NCI-H1092 treated with DMSO at 0.1 percent for 48 hours (cell line): Measurements from ENCODE around the gene DTX2.
"Not testable (repeated sequence)": the region's sequence is repeated elsewhere in the genome, so short reads cannot be mapped to it uniquely, and the experiment has no call there.

Source experiments
- DNase-seq: peaks from one replicate; lab custom pipeline; 2025; lab: John Stamatoyannopoulos, UW

The DTX2 gene

GRCh38 chr7:76443846-76444245 is 17.7 kb upstream of the DTX2 start:
- DNase-seq, result not testable (repeated sequence)

- not testable (repeated sequence) for DNase-seq
Observed at GRCh38 chr7:76445577-76446008, 15.9 kb upstream of the DTX2 start.

- DNase-seq, result not testable (repeated sequence)
Observed at GRCh38 chr7:76457017-76457416, 4.5 kb upstream of the DTX2 start.

GRCh38 chr7:76458504-76458903 is 3.0 kb upstream of the DTX2 start:
- not testable (repeated sequence) for DNase-seq

GRCh38 chr7:76460767-76461166 is 742 bp upstream of the DTX2 start:
- not testable (repeated sequence) for DNase-seq

- DNase-seq, result not testable (repeated sequence)
Observed at GRCh38 chr7:76462271-76462882, 868 bp downstream of the DTX2 start.

- not testable (repeated sequence) for DNase-seq
Observed at GRCh38 chr7:76464959-76465358, 3.5 kb downstream of the DTX2 start.

GRCh38 chr7:76465950-76466349 is 4.4 kb downstream of the DTX2 start:
- DNase-seq, result not testable (repeated sequence)

- not testable (repeated sequence) for DNase-seq
Observed at GRCh38 chr7:76467743-76468404, 6.4 kb downstream of the DTX2 start.

- DNase-seq, result not testable (repeated sequence)
Observed at GRCh38 chr7:76471556-76472221, 10.2 kb downstream of the DTX2 start.

- not testable (repeated sequence) for DNase-seq
Observed at GRCh38 chr7:76473097-76473496, 11.6 kb downstream of the DTX2 start.

GRCh38 chr7:76476280-76476679 is 14.8 kb downstream of the DTX2 start:
- not testable (repeated sequence) for DNase-seq

GRCh38 chr7:76476742-76477474 is 15.4 kb downstream of the DTX2 start:
- DNase-seq, result not testable (repeated sequence)

- DNase-seq, result not testable (repeated sequence)
Observed at GRCh38 chr7:76479628-76480027, 18.1 kb downstream of the DTX2 start.

- DNase-seq, result not testable (repeated sequence)
Observed at GRCh38 chr7:76480403-76481253, 19.1 kb downstream of the DTX2 start.

- DNase-seq, result not testable (repeated sequence)
Observed at GRCh38 chr7:76482660-76483059, 21.2 kb downstream of the DTX2 start.

GRCh38 chr7:76483081-76483480 is 21.6 kb downstream of the DTX2 start:
- DNase-seq, result not testable (repeated sequence)

GRCh38 chr7:76484456-76484855 is 22.9 kb downstream of the DTX2 start:
- DNase-seq, result not testable (repeated sequence)

- not testable (repeated sequence) for DNase-seq
Observed at GRCh38 chr7:76485822-76486610, 24.5 kb downstream of the DTX2 start.

- DNase-seq, result not testable (repeated sequence)
Observed at GRCh38 chr7:76486618-76487017, 25.1 kb downstream of the DTX2 start.
